ENCODE results near the gene ATRX. TPM values are rescaled to one million over a fixed set of nuclear protein-coding genes. Genes with fewer than 3 reads are reported as not detected.

The ATRX gene
- total and polyA plus RNA-seq, 10 of the 15 experiments (the other 5 are each of a cell fraction or from before 2014, with no cell fraction given) = 19.4 to 73.8 (median 45.2) TPM

DNA sequence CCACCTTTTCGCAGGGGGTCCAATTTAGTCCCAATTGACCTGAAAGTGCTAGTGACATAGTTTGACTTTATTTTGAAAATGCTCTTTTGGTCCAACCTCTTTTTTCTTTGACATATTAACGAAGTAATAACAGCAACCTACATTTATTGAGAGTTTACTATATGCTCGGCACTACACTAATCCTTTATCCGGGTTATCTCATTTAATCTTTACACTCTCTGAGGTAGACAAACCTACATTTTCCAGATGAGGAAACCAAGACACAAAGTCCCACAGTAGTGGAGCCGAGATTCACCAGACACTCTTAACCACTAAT, 307 bp upstream of the ATRX start (continued):
- TF ChIP-seq, protein P1, sequence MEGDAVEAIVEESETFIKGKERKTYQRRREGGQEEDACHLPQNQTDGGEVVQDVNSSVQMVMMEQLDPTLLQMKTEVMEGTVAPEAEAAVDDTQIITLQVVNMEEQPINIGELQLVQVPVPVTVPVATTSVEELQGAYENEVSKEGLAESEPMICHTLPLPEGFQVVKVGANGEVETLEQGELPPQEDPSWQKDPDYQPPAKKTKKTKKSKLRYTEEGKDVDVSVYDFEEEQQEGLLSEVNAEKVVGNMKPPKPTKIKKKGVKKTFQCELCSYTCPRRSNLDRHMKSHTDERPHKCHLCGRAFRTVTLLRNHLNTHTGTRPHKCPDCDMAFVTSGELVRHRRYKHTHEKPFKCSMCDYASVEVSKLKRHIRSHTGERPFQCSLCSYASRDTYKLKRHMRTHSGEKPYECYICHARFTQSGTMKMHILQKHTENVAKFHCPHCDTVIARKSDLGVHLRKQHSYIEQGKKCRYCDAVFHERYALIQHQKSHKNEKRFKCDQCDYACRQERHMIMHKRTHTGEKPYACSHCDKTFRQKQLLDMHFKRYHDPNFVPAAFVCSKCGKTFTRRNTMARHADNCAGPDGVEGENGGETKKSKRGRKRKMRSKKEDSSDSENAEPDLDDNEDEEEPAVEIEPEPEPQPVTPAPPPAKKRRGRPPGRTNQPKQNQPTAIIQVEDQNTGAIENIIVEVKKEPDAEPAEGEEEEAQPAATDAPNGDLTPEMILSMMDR (IDR thresholded peaks at IDR 0.05 in 2 of 3, conservative IDR thresholded peaks at IDR 0.05 in 1 of 3; ENCODE audit: control insufficient read depth in 2 of 3, extremely low read depth in 1 of 3, insufficient read depth in 1 of 3, low read depth in 3 of 3, low read length in 3 of 3) = no peak
- TF ChIP-seq GATAD2B (conservative IDR thresholded peaks at IDR 0.05; ENCODE audit: low read depth) = 0 out of 2 replicates have a peak, but pooled peaks have one; percentile 11
- TF ChIP-seq CBX5 (IDR thresholded peaks at IDR 0.05; ENCODE audit: low read depth) = no peak
- no peak for TF ChIP-seq NR2F1 (conservative IDR thresholded peaks at IDR 0.05)
- TF ChIP-seq ZNF384 (IDR thresholded peaks at IDR 0.05; ENCODE audit: borderline replicate concordance, low read depth, low read length) = no peak
- TF ChIP-seq POU2F2 (IDR thresholded peaks at IDR 0.05; ENCODE audit: borderline replicate concordance, low read depth, low read length) = no peak
- TF ChIP-seq PAX5 (IDR thresholded peaks at IDR 0.05; ENCODE audit: borderline replicate concordance, low read depth, low read length) = no peak
- no peak for TF ChIP-seq RBBP5 (conservative IDR thresholded peaks at IDR 0.05)
- TF ChIP-seq BRCA1 (IDR thresholded peaks at IDR 0.05; ENCODE audit: low read depth, low read length) = no peak
- TF ChIP-seq TCF3 (IDR thresholded peaks at IDR 0.05; ENCODE audit: borderline replicate concordance, insufficient read depth, low read depth, low read length) = no peak

DNA sequence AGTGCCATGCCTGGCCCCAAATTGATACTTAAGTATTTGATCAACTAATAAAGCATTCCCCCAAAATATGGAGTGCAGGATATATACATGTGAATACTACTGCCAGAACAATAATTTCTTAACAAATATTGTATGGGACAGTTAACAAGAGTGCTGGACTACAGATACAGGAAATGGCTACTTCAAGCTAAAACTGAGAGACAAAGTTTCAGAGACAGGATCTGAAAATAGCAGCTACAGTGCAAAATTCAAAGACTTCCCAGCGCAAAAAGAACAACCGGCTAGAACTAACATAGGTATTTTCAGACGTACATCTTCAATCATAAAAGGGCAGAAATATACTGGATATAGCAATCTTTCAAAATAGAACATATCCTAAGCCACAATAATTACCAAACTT, 6.3 kb downstream of the ATRX start:
- 28% methylated on average over 3 of the region's 3 CpGs for WGBS (ENCODE audit: insufficient coverage, insufficient replicate concordance, low lambda C conversion rate, missing lambda C conversion rate)
- no peaks in the 10 kb centered on the region for H3K36me3 ChIP-seq (ENCODE audit: control insufficient read depth in 2 of 2, insufficient read depth in 2 of 2, low read length in 1 of 2)
- ATAC-seq = peak; percentile 48
- ChIA-PET SMC1A (ENCODE audit: uncharacterized antibody, unreplicated experiment) (interaction anchor here (1.0 kb wide), 1 partner anchor 58 kb away, joined by 3 read pairs; no protein-coding TSS in a partner anchor), CTCF (no interaction called here), POLR2A (no interaction called here), RAD21 (ENCODE audit: unreplicated experiment) (no interaction called here)
- FAIRE-seq = no peak
- H3K4me1 ChIP-seq (ENCODE audit: control insufficient read depth, insufficient read depth, low read length) = no peaks in the 10 kb centered on the region; the same call in 1 of the 2 replicates
- H3K27me3 ChIP-seq (replicated peaks in 1 of 2; ENCODE audit: control insufficient read depth in 2 of 2, insufficient read depth in 2 of 2, low read length in 1 of 2) = no peaks in the 10 kb centered on the region
- TF ChIP-seq FOXK2 (IDR thresholded peaks at IDR 0.05) (no peak), HCFC1 (IDR thresholded peaks at IDR 0.05; ENCODE audit: low read length) (no peak), MXI1 (IDR thresholded peaks at IDR 0.05; ENCODE audit: low read depth, low read length) (no peak), TCF12 (IDR thresholded peaks at IDR 0.05; ENCODE audit: low read depth, low read length) (no peak)
- TF ChIP-seq, protein P2, sequence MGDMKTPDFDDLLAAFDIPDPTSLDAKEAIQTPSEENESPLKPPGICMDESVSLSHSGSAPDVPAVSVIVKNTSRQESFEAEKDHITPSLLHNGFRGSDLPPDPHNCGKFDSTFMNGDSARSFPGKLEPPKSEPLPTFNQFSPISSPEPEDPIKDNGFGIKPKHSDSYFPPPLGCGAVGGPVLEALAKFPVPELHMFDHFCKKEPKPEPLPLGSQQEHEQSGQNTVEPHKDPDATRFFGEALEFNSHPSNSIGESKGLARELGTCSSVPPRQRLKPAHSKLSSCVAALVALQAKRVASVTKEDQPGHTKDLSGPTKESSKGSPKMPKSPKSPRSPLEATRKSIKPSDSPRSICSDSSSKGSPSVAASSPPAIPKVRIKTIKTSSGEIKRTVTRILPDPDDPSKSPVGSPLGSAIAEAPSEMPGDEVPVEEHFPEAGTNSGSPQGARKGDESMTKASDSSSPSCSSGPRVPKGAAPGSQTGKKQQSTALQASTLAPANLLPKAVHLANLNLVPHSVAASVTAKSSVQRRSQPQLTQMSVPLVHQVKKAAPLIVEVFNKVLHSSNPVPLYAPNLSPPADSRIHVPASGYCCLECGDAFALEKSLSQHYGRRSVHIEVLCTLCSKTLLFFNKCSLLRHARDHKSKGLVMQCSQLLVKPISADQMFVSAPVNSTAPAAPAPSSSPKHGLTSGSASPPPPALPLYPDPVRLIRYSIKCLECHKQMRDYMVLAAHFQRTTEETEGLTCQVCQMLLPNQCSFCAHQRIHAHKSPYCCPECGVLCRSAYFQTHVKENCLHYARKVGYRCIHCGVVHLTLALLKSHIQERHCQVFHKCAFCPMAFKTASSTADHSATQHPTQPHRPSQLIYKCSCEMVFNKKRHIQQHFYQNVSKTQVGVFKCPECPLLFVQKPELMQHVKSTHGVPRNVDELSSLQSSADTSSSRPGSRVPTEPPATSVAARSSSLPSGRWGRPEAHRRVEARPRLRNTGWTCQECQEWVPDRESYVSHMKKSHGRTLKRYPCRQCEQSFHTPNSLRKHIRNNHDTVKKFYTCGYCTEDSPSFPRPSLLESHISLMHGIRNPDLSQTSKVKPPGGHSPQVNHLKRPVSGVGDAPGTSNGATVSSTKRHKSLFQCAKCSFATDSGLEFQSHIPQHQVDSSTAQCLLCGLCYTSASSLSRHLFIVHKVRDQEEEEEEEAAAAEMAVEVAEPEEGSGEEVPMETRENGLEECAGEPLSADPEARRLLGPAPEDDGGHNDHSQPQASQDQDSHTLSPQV (IDR thresholded peaks at IDR 0.05) = no peak
- intact Hi-C loops (cut with micrococcal nuclease; ENCODE audit: unreplicated experiment) = loop anchor here (5.0 kb wide), 1 partner anchor 113 kb away; no protein-coding TSS in a partner anchor
- in situ Hi-C loops (cut with MboI) = no loop called here
- H3K4me2 ChIP-seq (ENCODE audit: control insufficient read depth, insufficient read depth) = no peak overlapping the region; the same call in 1 of the 2 replicates
- H3K9ac ChIP-seq (ENCODE audit: control insufficient read depth, insufficient read depth, low read length) = no peak overlapping the region
- H3K9me3 ChIP-seq (replicated peaks; ENCODE audit: control insufficient read depth, insufficient read depth, low read length) = no peaks in the 10 kb centered on the region; the same call in 1 of the 3 replicates
- H3K27ac ChIP-seq (ENCODE audit: control insufficient read depth, insufficient read depth) = no peak overlapping the region
- no peaks in the 10 kb centered on the region; the same call in 1 of the 2 replicates for H4K20me1 ChIP-seq (ENCODE audit: control insufficient read depth, insufficient read depth)
- H2AFZ ChIP-seq (ENCODE audit: control insufficient read depth, low read depth, low read length) = no peak overlapping the region
- DNase-seq (ENCODE audit: low read depth, low spot score) = no peak
- 0 out of 2 replicates have a peak overlapping the region, but pooled peaks have one; percentile 3 for H3K4me3 ChIP-seq
- peaks cover 74% of the 10 kb centered on the region for H3K79me2 ChIP-seq (ENCODE audit: control insufficient read depth, insufficient read depth, low read length)
- BruUV-seq (replicated peaks) = no TSS peak
